NCI-H128 (cell line): Measurements from ENCODE around the gene BCAS1.
"Not testable (repeated sequence)": the region's sequence is repeated elsewhere in the genome, so short reads cannot be mapped to it uniquely, and the experiment has no call there.

Experiments
- DNase-seq: peaks from one replicate; lab custom pipeline; 2025; ENCODE audit not compliant: unreplicated experiment; lab: John Stamatoyannopoulos, UW

Gene BCAS1

DNA sequence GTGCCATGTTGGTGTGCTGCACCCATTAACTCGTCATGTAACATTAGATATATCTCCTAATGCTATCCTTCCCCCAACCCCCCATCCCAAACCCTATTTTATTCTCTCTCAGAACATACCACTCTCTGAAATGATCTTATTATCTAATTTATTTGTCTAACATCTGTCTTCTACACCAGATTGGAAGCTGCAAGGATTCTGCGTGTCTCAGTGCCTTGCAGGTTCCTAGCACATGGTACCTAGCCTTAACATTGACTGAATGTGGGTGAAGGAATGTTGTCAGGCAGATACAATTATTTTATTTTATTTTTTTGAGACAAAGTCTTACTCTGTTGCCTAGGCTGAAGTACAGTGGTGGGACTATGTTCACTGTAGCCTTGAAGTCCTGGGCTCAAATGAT is 124.9 kb downstream of the BCAS1 start:
- DNase-seq: no peak

DNA sequence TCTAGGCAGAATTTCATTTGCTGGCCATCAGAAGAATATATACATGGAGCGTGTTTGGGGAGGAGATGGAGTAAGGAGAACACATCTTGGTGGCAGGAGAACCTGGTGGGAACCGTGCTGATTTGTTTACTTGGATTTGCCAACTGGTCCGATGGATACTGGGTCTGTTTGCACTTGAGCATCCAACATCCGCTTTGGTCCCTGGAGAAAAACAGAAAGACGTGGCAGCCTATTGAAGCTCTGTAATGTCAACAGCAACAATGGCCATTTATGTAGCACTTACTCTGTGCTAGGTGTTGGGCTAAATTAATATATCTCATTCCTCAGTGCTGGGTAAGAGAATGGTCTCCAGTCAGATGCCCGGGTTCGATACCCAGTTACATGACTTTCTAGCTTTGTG is 125.6 kb downstream of the BCAS1 start:
- DNase-seq: no peak

DNA sequence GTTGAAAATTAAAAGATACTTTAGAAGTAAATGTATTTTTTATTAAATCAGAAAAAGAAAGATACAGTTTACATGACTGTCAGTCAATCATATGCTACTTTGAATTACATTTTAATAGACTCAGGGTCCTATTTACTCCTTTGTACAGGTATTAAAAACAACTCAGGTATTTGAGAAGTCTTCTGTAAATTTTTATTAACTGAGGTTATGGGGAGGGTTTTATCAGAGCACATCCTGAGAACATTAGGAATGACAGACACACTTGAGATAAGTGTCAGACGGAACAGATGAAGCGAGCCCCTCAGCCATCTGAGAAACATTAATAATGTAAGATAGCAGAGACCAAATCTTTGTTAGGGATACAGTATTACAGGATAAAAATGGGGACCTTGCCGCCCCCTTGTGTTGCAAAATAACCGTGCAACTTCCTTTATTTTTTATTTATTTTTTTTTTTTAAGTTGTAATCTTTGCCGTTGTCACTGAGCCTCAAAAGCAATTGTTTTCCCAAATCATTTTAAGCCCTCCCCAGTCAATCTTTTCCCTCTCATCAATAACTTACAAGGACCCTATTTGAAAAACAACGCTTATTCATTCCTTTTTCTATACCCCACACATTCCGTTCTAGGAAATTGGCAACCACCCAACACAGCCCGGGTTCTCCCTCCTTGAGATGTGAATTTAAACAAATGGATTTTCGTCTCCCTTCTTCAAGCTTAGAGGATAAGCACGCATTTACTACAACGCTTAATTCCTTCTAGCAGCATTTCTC is 126.7 kb downstream of the BCAS1 start:
- no peak for DNase-seq

DNA sequence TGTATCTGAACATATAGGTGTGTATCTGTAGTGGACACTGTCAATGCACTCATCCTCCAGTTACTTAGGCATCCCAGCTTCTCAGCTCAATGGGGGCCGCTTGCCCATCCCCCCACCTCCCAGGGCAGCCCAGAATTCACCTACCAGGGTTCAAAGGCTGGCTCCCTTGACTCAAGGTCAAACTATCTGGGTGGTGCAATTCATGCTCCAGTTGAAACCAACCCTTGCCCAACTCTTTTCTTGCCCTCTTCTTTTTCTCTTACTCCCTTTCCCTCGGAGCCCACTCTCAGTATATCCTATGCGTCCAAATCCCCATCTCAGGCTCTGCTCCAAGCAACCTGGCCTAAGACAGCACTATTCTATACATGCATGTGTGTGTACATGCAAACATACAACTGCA is 127.4 kb downstream of the BCAS1 start:
- DNase-seq: no peak

DNA sequence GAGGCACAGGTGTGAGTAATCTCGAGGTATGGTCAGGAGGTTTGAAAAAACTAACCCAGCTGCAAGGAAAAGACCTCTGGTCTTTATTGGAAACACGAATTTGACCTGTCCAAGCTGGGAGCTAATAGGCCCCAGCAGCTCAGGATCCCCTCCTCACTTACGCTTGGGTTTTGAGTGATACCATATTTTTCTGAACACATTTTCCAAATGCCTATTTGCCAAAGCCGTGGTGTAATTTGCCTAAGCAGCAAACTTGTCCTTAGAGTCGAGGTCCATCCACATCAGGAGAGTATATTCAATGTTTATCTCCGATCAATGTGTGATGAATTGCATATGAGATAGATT is 128.0 kb downstream of the BCAS1 start:
- DNase-seq: no peak

DNA sequence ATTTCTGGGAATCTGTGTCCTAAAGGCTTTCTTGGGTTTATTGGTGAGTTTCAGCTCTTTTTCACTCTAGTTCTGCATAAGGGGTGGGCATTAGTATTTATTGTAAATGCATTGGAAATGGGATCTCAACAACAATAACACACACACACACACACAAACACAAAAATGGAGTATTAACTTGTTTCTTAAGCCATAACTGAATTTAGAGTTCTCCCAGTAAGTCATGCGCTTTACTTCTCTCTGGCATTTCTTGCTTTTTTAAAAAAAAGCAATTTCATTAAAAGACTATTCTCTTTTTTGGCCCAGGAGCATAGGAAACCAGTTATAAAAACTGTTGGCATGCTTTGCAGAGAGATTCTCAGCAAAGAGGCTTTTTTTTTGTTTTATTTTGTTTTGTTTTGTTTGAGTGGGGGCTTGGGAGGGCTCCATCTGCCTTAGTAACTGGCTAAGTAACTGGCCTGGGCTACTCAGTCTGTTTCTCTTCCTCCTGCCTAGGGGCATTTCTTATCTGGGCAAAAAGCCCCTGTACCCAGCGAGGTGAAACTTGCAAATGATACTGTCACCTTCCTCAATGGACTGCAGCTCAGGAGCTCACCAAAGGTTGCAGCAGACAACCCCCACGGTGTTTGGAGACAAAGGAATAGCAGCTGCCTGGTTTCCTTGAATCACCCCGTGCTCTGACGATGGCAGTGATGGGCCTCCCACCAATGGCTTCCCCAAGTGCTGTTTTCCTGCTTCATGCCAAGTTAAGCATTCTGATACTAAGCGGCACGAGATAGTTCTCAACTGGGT is 128.5 kb downstream of the BCAS1 start:
- no peak for DNase-seq

DNA sequence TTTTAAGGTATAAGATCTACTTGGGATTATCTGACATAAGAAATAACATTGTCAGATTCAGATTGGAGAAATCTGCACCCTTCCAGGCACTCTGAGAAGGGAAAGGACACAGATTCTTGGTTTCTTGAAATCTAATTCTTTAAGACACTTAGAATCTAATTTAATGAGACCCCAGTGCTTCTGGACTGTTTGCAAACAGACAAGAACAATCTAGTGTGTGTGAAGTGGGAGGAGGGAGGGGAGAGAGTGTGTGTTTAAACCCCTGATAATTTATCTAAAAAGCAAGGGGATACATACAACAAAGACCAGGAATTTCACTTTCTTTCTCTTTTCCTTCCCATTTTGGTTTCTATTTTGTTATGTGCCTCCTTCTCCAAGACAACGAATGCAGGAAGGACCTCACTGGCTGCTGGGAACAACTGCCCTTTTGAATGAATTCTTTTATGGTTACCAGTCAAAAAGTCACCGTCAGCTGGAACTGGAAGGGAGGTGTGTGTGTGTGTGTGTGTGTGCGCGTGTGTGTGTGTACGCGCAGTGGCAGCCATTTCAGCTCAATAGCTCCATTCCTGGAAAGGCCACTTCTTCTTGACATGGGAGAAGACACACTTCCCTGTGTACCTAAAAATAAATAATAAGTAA is 129.4 kb downstream of the BCAS1 start:
- no peak for DNase-seq

DNA sequence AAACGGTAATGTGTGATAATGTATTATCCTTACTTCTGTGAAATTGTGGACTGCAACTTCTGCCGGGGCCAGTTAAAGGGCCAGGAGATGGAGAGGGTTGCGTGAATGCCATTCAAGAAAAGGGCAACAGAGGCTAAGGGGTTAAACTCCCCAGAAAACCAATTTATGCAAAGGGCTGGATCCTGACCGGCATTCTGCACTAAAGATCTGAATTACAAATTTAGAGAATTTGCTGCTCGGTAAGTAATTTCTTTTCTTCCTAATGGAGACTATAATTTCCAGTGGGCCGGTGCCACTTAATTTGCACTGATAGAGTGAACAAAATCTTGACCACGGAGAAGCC is 130.1 kb downstream of the BCAS1 start:
- DNase-seq: no peak

DNA sequence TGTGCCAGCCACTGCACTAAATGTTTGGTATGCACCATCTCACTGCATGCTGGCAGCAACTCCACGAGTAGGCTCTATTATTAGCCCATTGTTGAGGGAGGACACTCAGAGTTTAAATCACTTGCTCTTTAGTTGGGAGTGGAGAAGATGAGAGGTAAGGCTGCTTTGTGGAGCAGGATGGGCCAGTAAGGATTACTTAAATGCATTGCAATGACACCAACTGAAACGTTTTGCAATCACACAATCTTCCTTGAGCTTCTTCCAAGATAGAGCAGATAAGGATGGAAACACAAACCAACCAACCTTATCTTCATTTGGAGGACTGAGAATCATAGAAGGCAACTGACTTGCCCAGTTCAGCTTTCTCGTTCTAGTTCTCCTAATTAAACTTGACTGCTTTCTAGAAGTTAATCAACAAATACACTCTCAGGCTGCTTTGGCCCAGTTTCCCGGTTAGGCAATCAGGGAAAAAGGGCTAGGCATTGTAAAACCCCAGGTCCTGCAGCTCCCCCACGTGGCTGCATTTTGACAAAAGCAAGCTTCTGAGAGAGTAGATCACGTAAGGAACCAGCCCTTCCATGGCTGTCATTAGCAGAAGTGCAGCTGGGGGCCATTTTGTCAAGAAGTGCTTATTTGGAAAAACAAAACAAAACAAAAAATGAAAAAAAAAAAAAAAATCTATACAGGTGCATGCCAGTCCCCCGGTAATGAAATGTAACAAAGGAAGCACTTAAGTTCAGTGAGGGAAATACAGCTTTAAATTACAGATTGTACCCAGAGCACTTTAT is 130.6 kb downstream of the BCAS1 start:
- peak; percentile 59 for DNase-seq

DNA sequence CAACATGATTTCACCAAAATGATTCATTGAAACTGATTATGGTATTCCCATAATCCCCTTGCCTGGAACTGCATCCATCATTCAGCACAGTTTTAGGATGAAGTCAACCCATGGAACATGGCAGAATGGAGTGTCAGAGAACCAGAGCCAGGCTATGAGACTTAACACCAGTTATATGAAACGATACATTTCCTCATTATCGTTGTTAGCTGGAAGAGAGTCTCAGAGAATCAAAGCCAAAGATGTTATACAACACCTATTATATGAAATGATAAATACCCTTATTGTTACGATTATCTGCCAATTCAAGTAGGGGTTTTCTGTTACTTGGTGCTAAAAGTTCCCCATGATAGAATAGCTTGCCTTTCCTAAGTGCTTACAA is 131.2 kb downstream of the BCAS1 start:
- DNase-seq: no peak

DNA sequence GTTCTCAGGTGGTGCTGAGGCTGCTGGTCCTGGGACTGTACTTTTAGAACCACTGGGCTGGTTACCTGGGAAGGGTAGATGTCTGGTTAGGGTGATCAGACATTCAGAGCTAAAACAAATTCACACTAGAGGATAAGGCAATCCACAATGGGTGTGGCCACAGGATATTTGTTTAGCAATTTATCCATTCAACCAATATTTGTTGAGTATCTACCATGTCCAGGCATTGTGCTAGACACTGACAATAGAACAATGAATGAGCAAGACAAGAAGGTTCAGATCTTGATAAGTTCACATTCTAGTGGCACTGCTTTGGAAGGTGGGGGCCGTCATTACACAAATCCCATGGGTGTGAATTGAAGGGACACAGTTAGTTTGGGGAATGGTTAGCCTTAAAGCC is 131.7 kb downstream of the BCAS1 start:
- no peak for DNase-seq

DNA sequence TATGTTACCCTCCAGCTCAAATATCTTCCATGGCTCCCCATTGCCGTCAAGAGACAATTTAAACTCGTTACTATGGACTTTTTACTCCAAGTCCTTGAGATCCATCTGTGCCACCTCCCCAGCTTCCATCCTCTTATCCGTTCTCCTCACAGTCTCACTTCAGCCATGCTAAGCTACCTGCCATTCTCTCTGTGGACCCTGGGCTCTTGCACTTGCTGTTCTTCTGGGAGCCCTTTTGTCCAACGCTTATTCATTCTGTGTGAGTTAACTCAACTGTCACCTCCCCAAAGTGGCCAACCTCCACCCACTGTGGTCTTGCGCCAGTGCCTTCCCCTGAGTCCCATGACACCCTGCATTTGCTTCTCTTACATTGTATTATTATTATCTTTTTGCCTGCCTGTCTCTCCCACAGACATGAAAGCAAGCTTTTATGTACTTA is 132.4 kb downstream of the BCAS1 start:
- DNase-seq: no peak

DNA sequence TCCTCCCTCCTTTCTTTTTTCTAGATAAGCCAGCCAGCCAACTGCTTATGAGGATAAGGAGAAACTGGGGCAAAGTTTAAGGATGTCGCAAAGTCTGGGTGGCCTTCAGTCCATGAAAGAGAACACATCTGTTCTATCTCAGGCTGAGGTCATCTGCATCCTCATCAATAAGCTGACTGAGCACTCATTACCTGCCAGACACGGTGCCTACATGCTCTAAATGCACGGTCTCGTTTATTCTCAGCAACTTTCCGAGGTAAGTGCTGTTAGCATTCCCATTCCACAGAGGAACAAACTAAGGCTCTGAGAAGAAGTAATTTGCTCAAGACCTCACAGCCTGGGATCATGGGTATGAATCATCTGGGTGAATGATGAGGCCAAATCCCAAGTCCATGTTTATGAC is 133.1 kb downstream of the BCAS1 start:
- DNase-seq: no peak

DNA sequence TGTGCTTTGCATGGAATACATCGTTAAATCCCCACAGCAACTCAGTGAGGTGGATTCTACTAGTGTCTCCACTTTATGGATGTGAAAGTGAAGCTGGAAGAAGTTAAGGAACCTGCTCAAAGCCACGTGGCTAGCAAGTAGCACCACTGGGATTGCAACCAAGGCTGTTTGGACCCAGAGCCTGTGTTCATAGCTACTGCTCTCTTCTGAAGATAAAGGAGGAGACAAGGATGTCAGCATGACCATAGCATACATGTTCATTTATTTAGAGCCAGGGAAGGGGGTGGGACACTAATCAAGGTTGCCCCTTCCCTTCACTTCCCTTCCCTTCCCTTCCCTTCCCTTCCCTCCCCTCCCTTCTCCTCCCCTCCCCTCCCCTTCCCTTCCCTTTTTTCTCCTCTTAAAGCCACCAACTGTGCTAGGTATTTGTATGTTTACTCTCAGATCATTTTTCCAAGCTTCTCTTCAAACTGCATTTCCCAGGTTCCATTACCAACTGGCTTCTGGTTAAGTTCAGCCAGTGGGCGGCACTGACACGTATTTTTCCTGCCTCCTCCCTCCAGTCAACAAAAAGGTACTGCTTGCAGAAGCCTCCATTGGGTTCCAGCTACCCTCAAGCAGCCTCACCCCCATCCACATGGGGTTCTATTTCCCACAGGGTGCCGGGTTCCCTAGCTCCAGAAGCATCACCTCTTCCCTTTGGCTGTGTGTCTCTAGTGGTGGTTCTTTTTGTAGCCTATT is 134.9 kb downstream of the BCAS1 start:
- no peak for DNase-seq

DNA sequence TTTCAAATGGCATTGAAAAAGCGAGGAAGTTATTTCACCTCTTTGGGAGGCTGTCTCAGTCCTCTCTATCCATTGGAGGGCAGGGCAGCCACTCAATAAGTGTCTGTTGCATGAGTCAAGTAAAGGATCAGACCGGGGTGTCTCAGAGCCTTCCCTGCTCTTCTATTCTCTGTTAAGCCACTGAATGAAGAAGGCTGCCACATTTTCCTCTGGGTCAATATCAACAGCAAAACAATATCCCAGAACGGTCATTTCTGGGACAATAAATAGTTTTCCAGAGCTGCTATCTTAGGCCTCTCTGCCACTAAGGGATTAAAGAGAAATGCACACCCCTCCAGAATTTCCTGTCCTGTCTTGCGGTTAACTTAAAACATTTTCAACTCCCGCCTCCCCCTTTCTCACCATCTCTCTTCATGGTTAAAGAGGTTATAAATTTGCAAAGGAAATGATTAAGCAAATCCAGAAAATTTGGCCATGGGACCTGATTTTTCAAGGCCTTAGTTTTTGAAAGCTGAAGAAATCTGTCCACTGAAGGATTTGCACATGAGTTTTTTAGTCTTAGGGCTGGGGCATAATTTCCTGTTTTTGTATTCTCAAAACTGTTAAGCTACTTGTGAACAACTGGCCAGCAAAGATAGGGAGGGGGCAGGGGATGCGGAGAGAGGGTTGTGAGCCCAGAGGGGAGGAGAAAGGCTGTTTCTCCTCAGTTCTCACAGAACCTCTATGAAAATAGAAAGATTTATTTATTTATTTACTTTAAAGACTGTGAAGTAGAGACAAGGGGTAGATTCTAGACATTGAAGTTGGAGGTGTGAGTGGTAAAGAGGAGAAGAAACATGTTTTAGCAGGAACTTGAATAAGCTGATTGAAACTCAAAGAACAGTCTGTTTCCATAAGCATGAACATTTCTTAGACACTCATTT is 135.7 kb downstream of the BCAS1 start:
- DNase-seq: no peak

DNA sequence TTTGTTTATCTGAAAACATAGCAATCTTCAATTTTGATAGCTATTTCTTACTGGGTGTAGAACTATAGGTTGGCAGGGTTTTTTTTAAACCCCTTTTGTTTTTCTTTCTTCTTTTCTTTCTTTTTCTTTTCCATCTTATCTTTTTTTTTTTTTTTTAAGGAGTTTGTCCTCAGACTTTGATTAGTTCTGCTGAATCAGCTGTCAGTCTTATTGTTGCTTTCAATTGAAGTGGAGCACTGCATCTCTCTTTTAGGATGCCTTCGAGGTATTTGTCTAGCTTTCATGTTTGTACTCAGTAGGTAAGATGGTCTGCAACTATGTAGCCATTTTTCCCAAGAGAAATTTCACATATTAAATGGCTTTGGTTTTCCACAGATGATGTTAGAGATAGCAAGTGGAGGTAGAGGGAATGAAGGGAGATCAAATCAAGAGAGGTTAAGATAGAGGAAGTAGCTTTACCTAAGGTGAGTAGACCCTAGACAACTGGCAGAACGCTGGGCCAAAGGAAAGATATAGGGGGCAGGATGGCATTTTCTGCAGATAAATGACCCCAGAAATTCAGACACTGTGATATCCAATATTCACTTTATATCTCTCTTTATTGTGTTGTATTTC is 137.1 kb downstream of the BCAS1 start:
- no peak for DNase-seq

DNA sequence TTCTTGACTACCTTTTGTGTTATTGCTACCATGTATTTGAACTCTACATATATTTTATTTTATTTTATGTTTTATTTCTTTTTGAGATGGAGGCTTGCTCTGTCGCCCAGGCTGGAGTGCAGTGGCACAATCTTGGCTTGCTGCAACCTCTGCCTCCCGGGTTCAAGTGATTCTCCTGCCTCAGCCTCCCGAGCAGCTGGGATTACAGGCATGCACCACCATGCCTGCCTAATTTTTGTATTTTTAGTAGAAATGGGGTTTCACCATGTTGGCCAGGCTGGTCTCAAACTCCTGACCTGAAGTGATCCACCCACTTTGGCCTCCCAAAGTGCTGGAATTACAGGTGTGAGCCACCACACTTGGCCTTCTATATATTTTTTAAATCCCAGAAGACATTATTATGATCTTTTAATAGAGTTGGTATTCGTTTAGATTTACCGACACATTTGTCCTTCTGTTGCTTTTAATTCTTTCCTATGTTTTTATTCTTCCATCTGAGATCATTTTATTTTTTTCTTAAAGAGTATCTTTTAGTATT is 137.7 kb downstream of the BCAS1 start:
- DNase-seq: not testable (repeated sequence)

DNA sequence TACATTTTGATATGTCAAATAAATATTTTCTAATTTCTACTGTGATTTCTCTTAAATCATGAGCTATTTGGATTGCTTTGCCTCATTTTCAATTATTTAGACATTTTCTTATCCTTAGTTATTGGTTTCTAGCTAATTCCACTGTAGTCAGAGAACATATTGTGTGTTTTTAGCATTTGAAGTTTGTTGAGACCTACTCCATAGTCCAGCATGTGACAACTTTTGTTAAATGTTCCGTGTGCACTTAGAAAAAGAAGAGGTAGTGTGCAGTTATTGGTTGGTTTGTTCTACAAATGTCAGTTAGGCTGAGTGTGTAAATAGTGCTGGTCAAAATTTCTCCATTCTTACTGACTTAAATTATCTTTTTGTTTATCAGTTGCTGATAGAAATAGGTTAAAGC is 138.8 kb downstream of the BCAS1 start:
- no peak for DNase-seq
